GM18520 (cell line): ENCODE measurements around the gene MYPN.
"Not testable (repeated sequence)": the region's sequence is repeated elsewhere in the genome, so short reads cannot be mapped to it uniquely, and the experiment has no call there.

Experiments
- ATAC-seq: cut with Tn5 transposase; IDR thresholded peaks from one replicate; pipeline ENCODE4 v1.9.1; 2021; ENCODE audit not compliant: unreplicated experiment

The MYPN gene

GRCh38 chr10:68166871-68167585 is 57.7 kb downstream of the MYPN start:
- ATAC-seq: no peak

- ATAC-seq: no peak
Measured at GRCh38 chr10:68167586-68168189, 58.4 kb downstream of the MYPN start.

- ATAC-seq: no peak
Measured at GRCh38 chr10:68171539-68172080, 62.3 kb downstream of the MYPN start.

- ATAC-seq: no peak
Measured at GRCh38 chr10:68172324-68172723, 63.0 kb downstream of the MYPN start.

- no peak for ATAC-seq
Measured at GRCh38 chr10:68175949-68176348, 66.7 kb downstream of the MYPN start.

GRCh38 chr10:68176797-68177196 is 67.5 kb downstream of the MYPN start:
- no peak for ATAC-seq

GRCh38 chr10:68178592-68178991 is 69.3 kb downstream of the MYPN start:
- ATAC-seq: no peak

GRCh38 chr10:68179016-68179415 is 69.7 kb downstream of the MYPN start:
- ATAC-seq: no peak

- no peak for ATAC-seq
Measured at GRCh38 chr10:68180490-68180889, 71.2 kb downstream of the MYPN start.

GRCh38 chr10:68184546-68184945 is 75.3 kb downstream of the MYPN start:
- no peak for ATAC-seq

GRCh38 chr10:68185085-68185484 is 75.8 kb downstream of the MYPN start:
- no peak for ATAC-seq

- ATAC-seq: no peak
Measured at GRCh38 chr10:68188835-68189234, 79.5 kb downstream of the MYPN start.

- ATAC-seq: no peak
Measured at GRCh38 chr10:68192113-68192512, 82.8 kb downstream of the MYPN start.

GRCh38 chr10:68194290-68194689 is 85.0 kb downstream of the MYPN start:
- ATAC-seq: no peak

GRCh38 chr10:68195776-68196175 is 86.5 kb downstream of the MYPN start:
- not testable (repeated sequence) for ATAC-seq

GRCh38 chr10:68196701-68197100 is 87.4 kb downstream of the MYPN start:
- ATAC-seq: no peak

GRCh38 chr10:68202960-68203353 is 93.7 kb downstream of the MYPN start:
- no peak for ATAC-seq

GRCh38 chr10:68208424-68209042 is 99.2 kb downstream of the MYPN start:
- ATAC-seq: no peak

- no peak for ATAC-seq
Measured at GRCh38 chr10:68211669-68212068, 102.4 kb downstream of the MYPN start.

- ATAC-seq: no peak
Measured at GRCh38 chr10:68212721-68213352, 103.5 kb downstream of the MYPN start.

- ATAC-seq: no peak
Measured at GRCh38 chr10:68218786-68219185, 109.5 kb downstream of the MYPN start.

GRCh38 chr10:68221196-68221595 is 111.9 kb downstream of the MYPN start:
- ATAC-seq: no peak
